GM21423 (cell line): ENCODE results near the gene EGFL8.
"Not testable (repeated sequence)": the region's sequence is repeated elsewhere in the genome, so short reads cannot be mapped to it uniquely, and the experiment has no call there.

ENCODE experiments used
- ATAC-seq: cut with Tn5 transposase; IDR thresholded peaks from one replicate; pipeline ENCODE4 v1.9.1; 2021; ENCODE audit warnings: mild to moderate bottlenecking, moderate library complexity; ENCODE audit not compliant: unreplicated experiment

EGFL8 gene

GRCh38 chr6:32164295-32164694, at the start of gene EGFL8:
Gene EGFL8 (plus strand): TSS chr6:32164595. CDS start chr6:32166166, 1,571 bp downstream.
- ATAC-seq: no peak

- ATAC-seq: no peak
Observed at GRCh38 chr6:32114796-32115195, 49.6 kb upstream of the EGFL8 start.

- ATAC-seq: no peak
Observed at GRCh38 chr6:32115623-32116022, 48.8 kb upstream of the EGFL8 start.

GRCh38 chr6:32116674-32117073, 47.7 kb upstream of the EGFL8 start:
- no peak for ATAC-seq

GRCh38 chr6:32117461-32117860, 46.9 kb upstream of the EGFL8 start:
- ATAC-seq: no peak

GRCh38 chr6:32118782-32119628, 45.4 kb upstream of the EGFL8 start:
- no peak for ATAC-seq

- no peak for ATAC-seq
Observed at GRCh38 chr6:32120573-32121059, 43.8 kb upstream of the EGFL8 start.

- ATAC-seq: no peak
Observed at GRCh38 chr6:32123681-32124080, 40.7 kb upstream of the EGFL8 start.

GRCh38 chr6:32126880-32127279, 37.5 kb upstream of the EGFL8 start:
- no peak for ATAC-seq

GRCh38 chr6:32127409-32127716, 37.0 kb upstream of the EGFL8 start:
- ATAC-seq: no peak

GRCh38 chr6:32127717-32128592, 36.4 kb upstream of the EGFL8 start, which contains the start of gene ATF6B:
Gene ATF6B (minus strand): TSS chr6:32128246. CDS start chr6:32128207, 39 bp downstream.
- peak; percentile 90 for ATAC-seq

GRCh38 chr6:32128751-32129296, 35.6 kb upstream of the EGFL8 start:
- ATAC-seq: no peak

GRCh38 chr6:32129297-32130088, 34.9 kb upstream of the EGFL8 start:
- ATAC-seq: no peak

GRCh38 chr6:32131439-32131948, 32.9 kb upstream of the EGFL8 start:
- ATAC-seq: no peak

- no peak for ATAC-seq
Observed at GRCh38 chr6:32132110-32132509, 32.3 kb upstream of the EGFL8 start.

- ATAC-seq: no peak
Observed at GRCh38 chr6:32133786-32134185, 30.6 kb upstream of the EGFL8 start.

GRCh38 chr6:32137454-32137853, 26.9 kb upstream of the EGFL8 start:
- ATAC-seq: no peak

- ATAC-seq: no peak
Observed at GRCh38 chr6:32139590-32139989, 24.8 kb upstream of the EGFL8 start.

GRCh38 chr6:32140420-32141046, 23.9 kb upstream of the EGFL8 start:
- no peak for ATAC-seq

- ATAC-seq: not testable (repeated sequence)
Observed at GRCh38 chr6:32144238-32144637, 20.2 kb upstream of the EGFL8 start.
